HCT116 (cell line): ENCODE results near the gene ABHD10. TPM values are rescaled to one million over a fixed set of nuclear protein-coding genes. Genes with fewer than 3 reads are reported as not detected.

ENCODE experiments used
- ATAC-seq: fragments of 200-7000 bp; cut with Tn5 transposase; 2 replicates; pipeline ENCODE4 v1.9.1; 2020; ENCODE audit warnings: mild to moderate bottlenecking, moderate library complexity
- BruUV-seq: library from RNA; stranded (reverse); fragments of 400-500 nt; replicated peaks from 2 replicates; lab custom pipeline; 2021; lab: Mats Ljungman, UMichigan
- CTCF ChIA-PET: fragments of 300-600 bp; sonication (Branson Sonifier 250); formaldehyde crosslinking; loops from one replicate; lab custom pipeline; 2021; ENCODE audit warnings: antibody characterized with exemption; lab: Charles Lee
- POLR2A ChIA-PET: fragments of 300-600, 350-600 bp; sonication (Branson Sonifier 250); formaldehyde crosslinking; loops from one replicate; lab custom pipeline; 2021; ENCODE audit warnings: antibody characterized with exemption; lab: Charles Lee
- RAD21 ChIA-PET, 2 experiments: fragments of 300-600 bp; sonication (Branson Sonifier 250); formaldehyde crosslinking; loops; one replicate each; lab custom pipeline; 2023; ENCODE audit warnings: low total read pairs in 2 of 2; ENCODE audit not compliant: uncharacterized antibody in 2 of 2, unreplicated experiment in 2 of 2, low non-redundant PET in 1 of 2; lab: Charles Lee
- DNase-seq: peaks from one replicate; pipeline ENCODE4 v3.0.0-alpha.2; 2010; ENCODE audit warnings: low read depth, low spot score
- H2AFZ ChIP-seq: fragments of 200-600 bp; shearing (Covaris generic), sonication (generic); 2 replicates; pipeline ENCODE4 v1.6.1; 2017; ENCODE audit warnings: low read depth, mixed run types, mixed read lengths, antibody characterized with exemption, low read length; ENCODE audit not compliant: poor library complexity, severe bottlenecking
- H3K27ac ChIP-seq: 2 replicates; pipeline ENCODE4 v1.5.1; 2012; ENCODE audit warnings: low read depth, low read length
- H3K27me3 ChIP-seq: fragments of 200-600 bp; sonication (generic); 2 replicates; pipeline ENCODE4 v1.6.1; 2016; ENCODE audit warnings: mixed run types, low read length, mixed read lengths; ENCODE audit not compliant: insufficient read depth
- H3K36me3 ChIP-seq, 2 experiments: fragments of 200-500 bp in 1 of 2; fragments of 200-600 bp in 1 of 2; sonication (Bioruptor generic) in 1 of 2; sonication (generic) in 1 of 2; 2 replicates each; pipeline versions ENCODE4 v1.5.1 to v1.6.1; 2014 to 2016; ENCODE audit warnings: low read length in 2 of 2, inconsistent platforms in 1 of 2, mixed read lengths in 1 of 2, mixed run types in 1 of 2; ENCODE audit not compliant: insufficient read depth in 2 of 2, control insufficient read depth in 1 of 2
- H3K4me1 ChIP-seq, 2 experiments: fragments of 200-600 bp in 1 of 2; sonication (generic) in 1 of 2; 2 replicates each; pipeline versions ENCODE4 v1.5.1 to v1.6.1; 2012 to 2017; ENCODE audit warnings: low read length in 2 of 2, inconsistent platforms in 1 of 2, mild to moderate bottlenecking in 1 of 2, mixed read lengths in 1 of 2, mixed run types in 1 of 2, moderate library complexity in 1 of 2; ENCODE audit not compliant: insufficient read depth in 2 of 2, control insufficient read depth in 1 of 2
- H3K4me2 ChIP-seq: fragments of 200-600 bp; sonication (generic); 2 replicates; pipeline ENCODE4 v1.6.1; 2017; ENCODE audit warnings: mixed run types, low read length, mixed read lengths
- H3K4me3 ChIP-seq, 2 experiments: fragments of 200-600 bp in 1 of 2; sonication (generic) in 1 of 2; replicated peaks in 1 of 2; 2 replicates each; pipeline ENCODE4 v1.5.1; 2011 to 2016; ENCODE audit warnings: low read length in 2 of 2, control low read depth in 1 of 2, low read depth in 1 of 2, mild to moderate bottlenecking in 1 of 2, mixed read lengths in 1 of 2, mixed run types in 1 of 2
- H3K79me2 ChIP-seq: fragments of 200-600 bp; sonication (generic); 2 replicates; pipeline ENCODE4 v1.6.1; 2017; ENCODE audit warnings: mild to moderate bottlenecking, mixed run types, low read length, moderate library complexity, mixed read lengths; ENCODE audit not compliant: insufficient read depth
- H3K9ac ChIP-seq: fragments of 200-600 bp; sonication (generic); 2 replicates; pipeline ENCODE4 v1.6.1; 2016; ENCODE audit warnings: low read length, mixed read lengths
- H3K9me2 ChIP-seq: fragments of 200-600 bp; sonication (generic), shearing (Covaris generic); 2 replicates; pipeline ENCODE4 v1.6.1; 2017; ENCODE audit warnings: mixed run types, mild to moderate bottlenecking, moderate library complexity; ENCODE audit not compliant: insufficient read depth
- H3K9me3 ChIP-seq, 2 experiments: fragments of 200-500 bp in 1 of 2; fragments of 200-600 bp in 1 of 2; sonication (Bioruptor generic) in 1 of 2; sonication (generic) in 1 of 2; 2 replicates each; pipeline ENCODE4 v1.6.1; 2014 to 2017; ENCODE audit warnings: low read length in 2 of 2, mixed read lengths in 2 of 2, inconsistent platforms in 1 of 2, low read depth in 1 of 2, mild to moderate bottlenecking in 1 of 2, mixed run types in 1 of 2, moderate library complexity in 1 of 2; ENCODE audit not compliant: control insufficient read depth in 1 of 2, insufficient read depth in 1 of 2
- H4K20me1 ChIP-seq: fragments of 200-600 bp; sonication (generic), shearing (Covaris generic); 2 replicates; pipeline ENCODE4 v1.6.1; 2017; ENCODE audit warnings: mixed run types, mild to moderate bottlenecking, moderate library complexity; ENCODE audit not compliant: insufficient read depth
- CBX3 ChIP-seq: IDR thresholded peaks from 2 replicates; pipeline ENCODE4 v1.6.1; 2012; ENCODE audit warnings: low read depth
- ELF1 ChIP-seq: IDR thresholded peaks from 2 replicates; pipeline ENCODE4 v1.6.1; 2012; ENCODE audit warnings: low read depth, borderline replicate concordance
- EZH2phosphoT487 ChIP-seq: fragments of 200-600 bp; IDR thresholded peaks from 2 replicates; pipeline ENCODE4 v1.6.1; 2018; ENCODE audit warnings: antibody characterized with exemption, borderline replicate concordance
- POLR2A ChIP-seq: IDR thresholded peaks from 2 replicates; pipeline ENCODE4 v1.7.0; 2011; ENCODE audit warnings: borderline replicate concordance; ENCODE audit not compliant: insufficient read depth, insufficient read length; ENCODE audit errors: extremely low read depth
- RAD21 ChIP-seq: IDR thresholded peaks from 2 replicates; pipeline ENCODE4 v1.6.1; 2012; ENCODE audit warnings: low read depth, mild to moderate bottlenecking
- SIN3A ChIP-seq: IDR thresholded peaks from 2 replicates; pipeline ENCODE4 v1.6.1; 2012; ENCODE audit warnings: low read depth
- SP1 ChIP-seq: IDR thresholded peaks from 2 replicates; pipeline ENCODE4 v1.6.1; 2012; ENCODE audit warnings: low read depth
- SRF ChIP-seq: IDR thresholded peaks from 2 replicates; pipeline ENCODE4 v1.6.1; 2012; ENCODE audit warnings: low read depth
- TCF7L2 ChIP-seq: IDR thresholded peaks from 2 replicates; pipeline ENCODE4 v1.7.0; 2011; ENCODE audit warnings: borderline replicate concordance, inconsistent platforms; ENCODE audit not compliant: insufficient read depth, insufficient read length; ENCODE audit errors: extremely low read depth
- intact Hi-C: fragments of 100-400 bp; cut with micrococcal nuclease; formaldehyde crosslinking; loops from 2 replicates; pipeline ENCODE4 v1.10.0; 2022
- total RNA-seq: library from RNA; stranded (reverse); gene quantifications from one replicate; pipeline ENCODE4 v1.2.1, GENCODE V29; 2021; ENCODE audit not compliant: unreplicated experiment
- TF ChIP-seq, protein P1 (sequence below), 3 experiments: fragments of 200-600 bp in 1 of 3; sonication (generic) in 1 of 3; IDR thresholded peaks in 2 of 3; conservative IDR thresholded peaks in 1 of 3; 2 replicates each; pipeline ENCODE4 v1.5.1; 2012 to 2017; ENCODE audit warnings: low read depth in 2 of 3, low read length in 2 of 3, antibody characterized with exemption in 1 of 3, borderline replicate concordance in 1 of 3, control low read depth in 1 of 3, mild to moderate bottlenecking in 1 of 3, mixed read lengths in 1 of 3, mixed run types in 1 of 3, moderate library complexity in 1 of 3; ENCODE audit not compliant: insufficient read depth in 1 of 3
- TF ChIP-seq, protein P2 (sequence below): IDR thresholded peaks from 2 replicates; pipeline ENCODE4 v1.6.1; 2012; ENCODE audit warnings: low read depth
- TF ChIP-seq, protein P3 (sequence below): IDR thresholded peaks from 2 replicates; pipeline ENCODE4 v1.6.1; 2012

Gene ABHD10
- total RNA-seq, 1 experiment from 2014 or later: 295 TPM

DNA sequence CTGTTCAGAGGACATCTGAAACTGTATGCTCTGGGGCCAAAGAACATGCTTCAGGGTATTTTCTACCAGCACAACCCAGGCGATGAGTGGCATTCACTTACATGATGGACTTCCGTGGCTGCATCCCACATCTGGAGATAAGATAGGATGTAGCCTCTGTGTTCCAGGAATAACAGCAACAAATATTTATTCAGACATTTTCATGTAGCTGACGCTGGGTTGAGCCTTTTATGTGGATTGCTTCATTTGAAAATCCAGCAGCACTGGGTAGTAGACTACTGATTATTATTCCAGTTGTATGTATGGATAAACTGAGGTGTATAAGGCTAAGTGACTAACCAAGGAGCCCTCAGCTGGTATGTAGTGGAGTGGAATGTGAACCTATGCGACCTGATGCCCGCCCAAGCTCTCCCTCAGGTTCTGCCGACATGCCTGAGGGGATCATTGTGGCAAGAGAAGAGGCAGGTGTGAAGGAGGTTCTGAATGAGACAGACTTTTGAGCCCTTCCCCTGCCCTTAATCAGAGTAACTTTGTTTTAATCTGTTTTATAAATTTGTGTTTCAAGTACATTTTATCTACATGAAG is 25.9 kb upstream of the ABHD10 start:
- Histone ChIP-seq H3K9me2 (no peaks in the 10 kb centered on the region), H3K79me2 (no peaks in the 10 kb centered on the region), H3K4me2 (no peak overlapping the region), H3K36me3 (peaks cover 21 to 45% of the 10 kb centered on the region in 2 experiments), H2AFZ (no peak overlapping the region), H3K4me3 (no peak overlapping the region), H3K4me1 (peaks cover 23 to 36% of the 10 kb centered on the region in 2 experiments), H4K20me1 (no peaks in the 10 kb centered on the region), H3K27me3 (no peaks in the 10 kb centered on the region), H3K9me3 (no peaks in the 10 kb centered on the region), H3K9ac (no peak overlapping the region), H3K27ac (peak overlapping the region; percentile 35; the same call in 1 of the 2 replicates)
- DNase-seq (no peak), ATAC-seq (no peak)
- no TSS peak for BruUV-seq
- TF ChIP-seq SIN3A (peak; percentile 28; the same call in 1 of the 2 replicates), EZH2phosphoT487 (no peak), RAD21 (no peak)
- ChIA-PET RAD21 (no interaction called here), CTCF (interaction anchor here (1.2 kb wide), 1 partner anchor 9 kb away, joined by 3 read pairs; no protein-coding TSS in a partner anchor), POLR2A (interaction anchor here (2.5 kb wide), 1 partner anchor 30 kb away, joined by 7 read pairs; no protein-coding TSS in a partner anchor)
- intact Hi-C loops: no loop called here

DNA sequence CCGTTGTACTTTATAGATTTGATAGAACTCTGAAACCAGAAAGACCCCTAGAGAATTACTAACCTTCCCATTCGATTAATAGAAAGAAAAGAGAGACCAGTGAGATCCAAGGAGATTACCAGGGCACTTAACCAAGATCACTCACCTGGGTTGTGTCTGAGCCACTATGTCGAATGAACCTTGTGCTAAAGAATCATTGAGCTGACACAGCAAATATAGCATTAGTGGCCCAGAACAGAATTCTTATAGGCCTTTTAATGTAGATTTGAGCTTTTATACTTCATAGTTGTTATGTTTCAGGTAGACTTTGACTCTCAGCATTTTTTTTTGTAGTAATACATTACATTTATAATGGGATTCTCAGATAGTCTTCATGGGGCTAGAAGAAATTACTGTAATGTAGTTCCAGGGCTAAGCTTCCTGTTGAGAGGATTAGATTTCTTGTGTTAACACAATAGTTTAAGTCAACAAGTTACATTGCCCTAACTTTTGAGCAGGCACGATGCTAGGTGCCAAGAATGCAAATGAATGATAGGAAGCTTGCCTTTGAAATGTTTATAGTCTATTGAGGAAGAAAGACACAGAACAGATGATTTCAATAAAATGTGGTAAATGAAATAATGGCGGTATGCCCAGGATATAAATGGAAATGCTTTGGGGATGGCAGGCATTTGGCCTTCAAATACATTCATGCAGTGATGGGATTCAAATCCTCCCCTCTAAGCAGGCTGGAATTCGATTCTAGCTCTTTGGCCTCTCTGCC is 24.4 kb upstream of the ABHD10 start:
- CTCF ChIA-PET: interaction anchor here (1.8 kb wide), 1 partner anchor 13 kb away, joined by 4 read pairs; no protein-coding TSS in a partner anchor
- no peak for DNase-seq
- no peak overlapping the region for H3K4me2 ChIP-seq
- POLR2A ChIA-PET: interaction anchor here (1.8 to 2.5 kb wide), 5 partner anchors 8 to 36 kb away, joined by 4 to 9 read pairs (median 6); partner anchors contain the start of gene ABHD10
- no peak overlapping the region for H2AFZ ChIP-seq
- no peaks in the 10 kb centered on the region for H4K20me1 ChIP-seq
- no peaks in the 10 kb centered on the region for H3K79me2 ChIP-seq
- peaks cover 18 to 45% of the 10 kb centered on the region in 2 experiments for H3K36me3 ChIP-seq
- ATAC-seq: no peak
- H3K9me2 ChIP-seq: no peaks in the 10 kb centered on the region
- no peaks in the 10 kb centered on the region for H3K27me3 ChIP-seq
- peaks cover 19 to 29% of the 10 kb centered on the region in 2 experiments for H3K4me1 ChIP-seq
- RAD21 ChIA-PET: no interaction called here
- intact Hi-C loops: no loop called here
- BruUV-seq: no TSS peak
- no peaks in the 10 kb centered on the region for H3K9me3 ChIP-seq
- H3K9ac ChIP-seq: no peak overlapping the region
- H3K27ac ChIP-seq: peak overlapping the region; percentile 19; the same call in 1 of the 2 replicates
- no peak overlapping the region for H3K4me3 ChIP-seq
- TF ChIP-seq SIN3A (no peak), RAD21 (no peak), ELF1 (no peak), SP1 (no peak), SRF (no peak), POLR2A (no peak), TCF7L2 (no peak), CBX3 (no peak)
- TF ChIP-seq, protein P1, sequence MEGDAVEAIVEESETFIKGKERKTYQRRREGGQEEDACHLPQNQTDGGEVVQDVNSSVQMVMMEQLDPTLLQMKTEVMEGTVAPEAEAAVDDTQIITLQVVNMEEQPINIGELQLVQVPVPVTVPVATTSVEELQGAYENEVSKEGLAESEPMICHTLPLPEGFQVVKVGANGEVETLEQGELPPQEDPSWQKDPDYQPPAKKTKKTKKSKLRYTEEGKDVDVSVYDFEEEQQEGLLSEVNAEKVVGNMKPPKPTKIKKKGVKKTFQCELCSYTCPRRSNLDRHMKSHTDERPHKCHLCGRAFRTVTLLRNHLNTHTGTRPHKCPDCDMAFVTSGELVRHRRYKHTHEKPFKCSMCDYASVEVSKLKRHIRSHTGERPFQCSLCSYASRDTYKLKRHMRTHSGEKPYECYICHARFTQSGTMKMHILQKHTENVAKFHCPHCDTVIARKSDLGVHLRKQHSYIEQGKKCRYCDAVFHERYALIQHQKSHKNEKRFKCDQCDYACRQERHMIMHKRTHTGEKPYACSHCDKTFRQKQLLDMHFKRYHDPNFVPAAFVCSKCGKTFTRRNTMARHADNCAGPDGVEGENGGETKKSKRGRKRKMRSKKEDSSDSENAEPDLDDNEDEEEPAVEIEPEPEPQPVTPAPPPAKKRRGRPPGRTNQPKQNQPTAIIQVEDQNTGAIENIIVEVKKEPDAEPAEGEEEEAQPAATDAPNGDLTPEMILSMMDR (IDR thresholded peaks at IDR 0.05 in 2 of 3, conservative IDR thresholded peaks at IDR 0.05 in 1 of 3; ENCODE audit: borderline replicate concordance in 1 of 3, insufficient read depth in 1 of 3, low read depth in 2 of 3, low read length in 2 of 3): no peak
- TF ChIP-seq, protein P2, sequence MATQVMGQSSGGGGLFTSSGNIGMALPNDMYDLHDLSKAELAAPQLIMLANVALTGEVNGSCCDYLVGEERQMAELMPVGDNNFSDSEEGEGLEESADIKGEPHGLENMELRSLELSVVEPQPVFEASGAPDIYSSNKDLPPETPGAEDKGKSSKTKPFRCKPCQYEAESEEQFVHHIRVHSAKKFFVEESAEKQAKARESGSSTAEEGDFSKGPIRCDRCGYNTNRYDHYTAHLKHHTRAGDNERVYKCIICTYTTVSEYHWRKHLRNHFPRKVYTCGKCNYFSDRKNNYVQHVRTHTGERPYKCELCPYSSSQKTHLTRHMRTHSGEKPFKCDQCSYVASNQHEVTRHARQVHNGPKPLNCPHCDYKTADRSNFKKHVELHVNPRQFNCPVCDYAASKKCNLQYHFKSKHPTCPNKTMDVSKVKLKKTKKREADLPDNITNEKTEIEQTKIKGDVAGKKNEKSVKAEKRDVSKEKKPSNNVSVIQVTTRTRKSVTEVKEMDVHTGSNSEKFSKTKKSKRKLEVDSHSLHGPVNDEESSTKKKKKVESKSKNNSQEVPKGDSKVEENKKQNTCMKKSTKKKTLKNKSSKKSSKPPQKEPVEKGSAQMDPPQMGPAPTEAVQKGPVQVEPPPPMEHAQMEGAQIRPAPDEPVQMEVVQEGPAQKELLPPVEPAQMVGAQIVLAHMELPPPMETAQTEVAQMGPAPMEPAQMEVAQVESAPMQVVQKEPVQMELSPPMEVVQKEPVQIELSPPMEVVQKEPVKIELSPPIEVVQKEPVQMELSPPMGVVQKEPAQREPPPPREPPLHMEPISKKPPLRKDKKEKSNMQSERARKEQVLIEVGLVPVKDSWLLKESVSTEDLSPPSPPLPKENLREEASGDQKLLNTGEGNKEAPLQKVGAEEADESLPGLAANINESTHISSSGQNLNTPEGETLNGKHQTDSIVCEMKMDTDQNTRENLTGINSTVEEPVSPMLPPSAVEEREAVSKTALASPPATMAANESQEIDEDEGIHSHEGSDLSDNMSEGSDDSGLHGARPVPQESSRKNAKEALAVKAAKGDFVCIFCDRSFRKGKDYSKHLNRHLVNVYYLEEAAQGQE: no peak
- TF ChIP-seq, protein P3, sequence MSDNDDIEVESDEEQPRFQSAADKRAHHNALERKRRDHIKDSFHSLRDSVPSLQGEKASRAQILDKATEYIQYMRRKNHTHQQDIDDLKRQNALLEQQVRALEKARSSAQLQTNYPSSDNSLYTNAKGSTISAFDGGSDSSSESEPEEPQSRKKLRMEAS: no peak
